NCI-H526 treated with DMSO at 0.1 percent for 48 hours (cell line): ENCODE data around the gene SEC61A2.
"Not testable (repeated sequence)": the region's sequence is repeated elsewhere in the genome, so short reads cannot be mapped to it uniquely, and the experiment has no call there.

Experiments used
- DNase-seq: peaks from one replicate; lab custom pipeline; 2025; lab: John Stamatoyannopoulos, UW

Gene SEC61A2

GRCh38 chr10:12160664-12161063, 31.2 kb downstream of the SEC61A2 start:
- no peak for DNase-seq

DNA sequence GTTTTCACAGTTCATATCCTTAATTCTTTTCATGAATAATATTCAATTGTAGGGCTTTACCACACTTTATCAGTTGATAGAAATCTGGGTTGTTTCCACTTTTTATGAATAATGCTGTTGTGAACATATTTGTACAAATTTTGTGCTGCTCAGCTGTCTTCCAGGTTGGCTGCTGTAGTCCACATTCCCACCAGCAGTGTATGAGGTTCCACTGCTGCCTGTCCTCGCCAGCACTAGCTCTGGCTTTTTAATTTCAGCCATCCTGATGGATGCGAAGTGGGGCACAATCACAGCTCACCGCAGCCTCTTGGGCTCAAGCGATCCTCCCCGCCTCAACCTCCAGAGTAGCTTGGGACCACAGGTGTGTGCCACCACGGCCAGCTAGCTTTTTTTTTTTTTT, 33.5 kb downstream of the SEC61A2 start:
- no peak for DNase-seq

- DNase-seq: no peak
These were observed 34.6 kb downstream of the SEC61A2 start for GRCh38 chr10:12164085-12164484.

DNA sequence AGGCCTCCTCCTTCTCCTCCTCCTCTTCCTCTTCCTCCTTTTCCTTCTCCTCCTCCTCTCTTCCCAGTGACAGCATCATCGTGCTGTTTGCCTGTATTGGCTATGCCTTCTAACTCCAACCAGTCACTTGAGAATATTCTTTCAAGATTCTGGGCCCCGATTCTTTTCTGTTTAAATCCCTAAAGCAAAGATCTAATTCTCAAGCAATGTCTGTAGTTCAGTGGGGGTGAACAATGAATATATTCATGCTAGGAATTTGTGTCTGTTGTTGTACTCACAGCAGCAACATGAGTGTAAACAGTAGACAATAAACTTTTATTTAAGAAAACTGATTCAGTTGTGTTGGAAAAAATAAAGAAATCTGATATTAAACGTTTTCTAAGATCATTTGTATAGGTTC, 35.6 kb downstream of the SEC61A2 start:
- no peak for DNase-seq

- no peak for DNase-seq
These were observed 36.7 kb downstream of the SEC61A2 start for GRCh38 chr10:12165999-12166775.

DNA sequence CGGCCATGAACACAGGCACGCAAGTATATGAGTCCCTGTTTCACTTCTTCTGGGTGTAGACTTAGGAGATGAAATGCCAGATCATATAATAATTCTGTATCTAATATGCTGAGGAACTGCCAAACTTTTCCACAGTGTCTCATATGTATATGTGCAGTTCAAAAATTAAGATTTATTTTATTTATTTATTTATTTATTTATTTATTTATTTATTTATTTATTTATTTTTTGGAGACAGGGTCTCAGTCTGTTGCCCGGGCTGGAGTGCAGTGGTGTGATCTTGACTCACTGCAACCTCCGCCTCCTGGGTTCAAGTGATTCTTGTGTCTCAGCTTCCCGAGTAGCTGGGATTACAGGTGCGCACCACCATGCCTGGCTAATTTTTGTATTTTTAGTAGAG, 42.0 kb downstream of the SEC61A2 start:
- DNase-seq: not testable (repeated sequence)

GRCh38 chr10:12177642-12178041, 48.2 kb downstream of the SEC61A2 start:
- DNase-seq: no peak

- DNase-seq: no peak
These were observed 50.2 kb downstream of the SEC61A2 start for GRCh38 chr10:12179606-12180170.

DNA sequence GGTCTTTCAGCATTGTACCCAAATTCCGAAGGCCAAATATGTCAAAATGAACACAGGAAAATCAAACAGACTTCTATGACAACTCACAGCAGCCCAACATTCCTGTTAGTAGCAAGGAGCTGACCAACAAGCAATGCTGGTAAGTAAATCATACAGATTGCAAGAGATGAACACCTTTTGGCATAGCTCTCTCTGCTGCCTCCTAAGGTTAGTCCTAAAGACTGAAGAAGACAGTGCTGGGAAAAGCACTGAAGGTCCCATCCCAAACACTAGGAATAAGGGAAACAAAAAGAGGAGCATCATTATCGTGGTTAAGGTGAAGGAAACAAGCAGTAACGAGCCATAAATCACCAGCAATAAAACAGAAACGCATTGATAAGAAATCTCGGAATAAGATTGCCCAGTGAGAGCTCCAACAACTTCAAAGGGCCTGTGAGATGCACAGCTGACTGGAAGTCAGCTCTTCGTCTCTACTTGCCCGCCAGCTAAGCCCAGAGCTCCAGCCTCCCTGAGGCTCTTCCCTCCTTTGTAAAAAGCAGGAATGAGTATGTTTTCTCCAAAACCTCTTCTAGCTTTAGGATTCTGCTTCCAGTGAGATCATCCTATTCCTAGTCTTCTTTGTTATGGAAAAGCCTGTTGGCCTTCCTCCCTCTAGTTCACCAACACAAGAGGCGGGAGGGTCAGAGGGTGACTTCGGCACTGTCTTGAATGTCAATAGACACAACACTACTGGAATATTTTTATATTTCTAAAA, 50.9 kb downstream of the SEC61A2 start:
- DNase-seq: no peak

- no peak for DNase-seq
These were observed 51.7 kb downstream of the SEC61A2 start for GRCh38 chr10:12181065-12181775.

- no peak for DNase-seq
These were observed 54.7 kb downstream of the SEC61A2 start for GRCh38 chr10:12184165-12184564.

DNA sequence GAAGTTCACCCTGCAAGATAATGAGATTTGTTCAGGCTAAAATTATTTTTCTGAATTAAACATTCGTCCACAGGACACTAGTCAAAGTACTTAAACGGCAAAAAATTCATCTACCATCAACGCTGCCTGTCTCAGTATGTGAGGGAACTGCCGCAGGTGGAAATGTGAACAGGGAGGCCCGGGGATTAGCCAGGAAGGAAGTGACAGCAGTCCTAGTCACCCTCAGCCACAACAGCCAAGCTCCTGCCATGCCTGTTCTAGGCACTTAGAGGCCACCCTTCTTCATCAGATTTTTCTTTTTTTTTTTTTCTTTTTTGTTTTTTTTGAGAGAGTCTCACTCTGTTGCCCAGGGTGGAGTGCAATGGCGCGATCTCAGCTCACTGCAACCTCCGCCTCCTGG, 56.8 kb downstream of the SEC61A2 start:
- DNase-seq: no peak

DNA sequence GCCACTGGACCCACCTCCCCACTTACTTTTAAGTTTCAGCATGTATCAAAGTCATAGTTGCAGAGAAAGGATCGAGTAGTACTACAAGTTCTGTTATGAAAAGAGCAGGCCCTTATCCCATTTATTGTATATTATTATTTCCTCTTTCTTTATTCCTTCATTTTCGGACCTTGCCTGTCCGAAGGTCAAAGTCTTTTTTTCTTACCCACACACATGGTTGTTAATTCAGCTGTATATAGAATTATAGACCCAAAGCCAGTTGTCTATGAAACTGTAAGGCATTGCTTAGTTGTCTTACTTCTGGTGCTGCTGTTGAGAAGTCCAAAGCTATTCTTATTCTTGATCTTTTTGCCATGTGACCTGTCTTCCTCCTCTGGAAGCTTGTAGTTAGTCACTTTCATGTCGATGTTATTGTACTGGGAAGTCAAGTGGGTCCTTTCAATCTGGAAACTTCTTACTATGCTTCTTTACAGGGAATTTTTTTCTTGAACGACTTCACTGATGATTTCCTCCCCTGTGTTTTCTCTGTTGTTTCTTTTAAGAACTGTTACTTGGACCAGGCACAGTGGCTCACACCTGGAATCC, 57.9 kb downstream of the SEC61A2 start:
- no peak for DNase-seq

DNA sequence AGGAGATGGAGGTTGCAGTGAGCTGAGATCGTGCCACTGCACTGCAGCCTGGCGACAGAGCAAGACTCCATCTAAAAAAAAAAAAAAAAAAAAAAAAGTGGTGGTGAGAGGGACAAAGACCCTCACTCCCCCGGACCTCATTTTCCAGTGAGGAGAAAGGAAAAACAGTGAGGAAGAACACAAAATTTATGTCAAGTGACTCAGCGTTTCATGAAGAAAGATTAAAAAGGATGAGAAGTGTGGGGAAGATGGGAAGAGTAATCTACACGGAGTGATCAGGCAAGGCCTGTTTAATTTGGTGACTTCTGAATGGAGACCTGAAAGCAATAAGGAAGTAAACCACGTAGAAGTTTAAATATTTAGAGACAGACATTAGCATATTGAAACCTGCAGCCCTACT, 59.2 kb downstream of the SEC61A2 start:
- no peak for DNase-seq

GRCh38 chr10:12189426-12189825, 59.9 kb downstream of the SEC61A2 start:
- DNase-seq: no peak

DNA sequence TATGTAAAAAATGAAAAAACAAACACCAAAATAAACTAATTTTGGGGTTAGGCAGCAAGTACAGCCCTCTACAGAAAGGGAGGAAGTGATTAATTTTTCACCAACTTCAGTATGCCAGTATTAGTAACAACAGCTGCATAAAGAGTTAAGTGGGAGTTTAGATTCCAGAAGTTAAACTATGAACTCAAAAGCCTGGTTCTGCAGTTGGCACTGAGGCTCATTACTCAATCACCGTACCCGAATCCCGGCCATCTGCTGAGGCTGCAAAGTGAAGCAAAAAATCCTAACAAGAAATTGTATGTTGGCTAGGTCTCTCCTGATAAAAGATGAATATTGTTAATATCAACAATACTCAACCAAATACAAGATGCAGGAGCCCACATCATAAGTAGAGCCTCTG, 62.2 kb downstream of the SEC61A2 start:
- no peak for DNase-seq

GRCh38 chr10:12193193-12193592, 63.7 kb downstream of the SEC61A2 start:
- no peak for DNase-seq

DNA sequence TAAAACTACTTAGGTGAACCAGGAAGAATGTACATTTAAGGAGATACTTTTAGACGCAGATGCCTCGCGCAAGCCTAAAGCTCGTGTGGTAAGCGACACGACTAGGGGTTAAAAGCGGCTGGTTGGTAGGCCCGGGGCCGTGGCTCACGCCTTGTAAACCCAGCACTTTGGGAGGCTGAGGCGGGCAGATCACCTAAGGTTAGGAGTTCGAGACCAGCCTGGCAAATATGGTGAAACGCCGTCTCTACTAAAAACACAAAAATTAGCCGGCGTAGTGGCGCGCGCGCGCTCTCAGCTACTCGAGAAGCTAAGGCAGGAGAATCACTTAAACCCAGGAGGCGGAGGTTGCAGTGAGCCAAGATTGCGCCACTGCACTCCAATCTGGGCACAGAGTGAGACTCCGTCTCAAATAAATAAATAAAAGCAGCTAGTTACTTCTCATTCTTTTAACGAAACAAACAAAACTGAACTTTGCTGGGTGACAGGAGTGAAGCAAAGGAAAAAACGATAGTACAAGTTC, 65.3 kb downstream of the SEC61A2 start:
- DNase-seq: no peak

DNA sequence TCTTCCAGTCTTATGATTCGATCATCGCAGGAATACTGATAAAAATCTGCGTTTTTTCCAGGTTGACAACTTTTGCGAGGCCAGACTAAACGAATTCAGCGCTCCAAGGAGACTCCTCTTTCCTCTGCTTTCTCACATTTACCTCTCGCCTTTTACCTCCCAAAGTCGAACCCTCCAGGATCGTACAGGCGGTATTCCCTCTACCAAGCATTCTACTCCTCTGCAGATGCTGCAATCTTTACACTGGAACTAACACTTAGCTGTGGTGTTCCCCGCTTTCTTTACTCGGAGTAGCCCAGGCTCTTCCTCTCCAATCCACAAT, 65.8 kb downstream of the SEC61A2 start:
- DNase-seq: no peak

DNA sequence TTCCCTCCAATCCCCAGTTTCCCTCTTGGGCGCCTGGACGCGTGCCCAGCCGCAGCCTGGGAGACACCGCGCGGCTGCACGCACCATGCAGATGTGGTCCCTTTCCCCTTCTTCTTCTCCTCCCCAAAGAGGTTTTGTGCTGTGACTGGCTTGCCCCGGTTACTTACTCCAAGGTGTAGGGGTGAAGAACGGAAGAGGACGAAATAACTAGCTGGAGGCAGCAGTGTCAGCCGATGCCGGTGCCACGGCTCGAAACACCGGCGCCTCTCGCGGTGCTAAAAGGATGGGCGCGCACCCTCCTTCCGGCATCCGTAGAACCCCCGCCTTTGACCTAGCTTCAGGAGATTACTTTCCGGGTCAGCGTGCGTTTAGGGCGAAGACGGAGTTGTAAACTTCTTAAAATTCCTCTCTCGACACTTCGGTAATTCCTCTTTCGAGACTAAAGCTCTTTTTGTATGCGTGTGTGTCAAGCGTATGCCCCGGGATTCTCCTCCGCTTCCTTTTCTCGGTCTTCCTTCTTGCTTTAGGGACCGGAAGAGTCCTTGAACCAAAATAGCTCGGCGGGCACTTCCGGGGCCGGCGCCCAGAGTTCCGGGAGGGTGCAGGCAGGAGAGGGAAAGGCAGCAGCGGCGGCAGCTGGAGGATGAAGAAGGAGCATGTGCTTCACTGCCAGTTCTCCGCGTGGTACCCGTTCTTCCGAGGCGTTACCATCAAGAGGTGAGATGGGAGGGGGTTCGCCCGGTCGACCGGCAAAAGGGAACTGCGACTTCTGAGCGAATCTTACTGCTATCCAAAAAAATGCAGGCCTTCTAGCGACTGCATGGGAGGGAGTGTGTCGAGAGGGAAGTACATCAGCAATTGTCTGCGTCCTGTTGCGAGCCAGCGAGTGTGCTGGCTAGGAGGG, 66.4 kb downstream of the SEC61A2 start, which contains the start of the genes CDC123 and NUDT5:
Gene CDC123 (plus strand): TSS at position 586 of the 904 bp plus-strand sequence. CDS start 58 bp downstream, at position 644.
Gene NUDT5 (minus strand): TSS at position 289 of the 904 bp plus-strand sequence. CDS start 9,600 bp downstream, outside the sequence.
- DNase-seq: peak; percentile 88
